Measurements from ENCODE around the gene SEMA5B. TPM values are rescaled to one million over a fixed set of nuclear protein-coding genes. Genes with fewer than 3 reads are reported as not detected.

Gene SEMA5B
- polyA plus RNA-seq, 1 experiment: not detected

DNA sequence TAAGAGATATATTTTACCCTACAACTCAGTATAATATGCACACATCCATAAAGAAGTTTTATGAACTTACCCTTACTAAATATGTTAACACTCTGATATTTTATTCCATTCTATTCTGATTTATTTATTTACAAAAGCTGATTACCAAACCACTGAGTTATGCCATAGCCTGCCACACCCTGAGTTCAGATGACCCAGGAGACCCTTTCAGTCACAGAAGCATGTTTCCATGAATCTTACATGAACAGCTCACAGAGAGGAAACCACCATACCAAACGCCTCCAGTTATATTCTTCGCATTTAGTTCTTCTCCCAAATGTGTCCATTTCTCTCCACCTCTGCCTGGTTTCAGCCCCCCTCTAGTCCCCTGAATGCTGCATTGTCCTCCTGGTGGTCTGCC lies 103.5 kb downstream of the SEMA5B start:
- ChIA-PET CTCF (no interaction called here), POLR2A (no interaction called here)
- TF ChIP-seq, protein P1, sequence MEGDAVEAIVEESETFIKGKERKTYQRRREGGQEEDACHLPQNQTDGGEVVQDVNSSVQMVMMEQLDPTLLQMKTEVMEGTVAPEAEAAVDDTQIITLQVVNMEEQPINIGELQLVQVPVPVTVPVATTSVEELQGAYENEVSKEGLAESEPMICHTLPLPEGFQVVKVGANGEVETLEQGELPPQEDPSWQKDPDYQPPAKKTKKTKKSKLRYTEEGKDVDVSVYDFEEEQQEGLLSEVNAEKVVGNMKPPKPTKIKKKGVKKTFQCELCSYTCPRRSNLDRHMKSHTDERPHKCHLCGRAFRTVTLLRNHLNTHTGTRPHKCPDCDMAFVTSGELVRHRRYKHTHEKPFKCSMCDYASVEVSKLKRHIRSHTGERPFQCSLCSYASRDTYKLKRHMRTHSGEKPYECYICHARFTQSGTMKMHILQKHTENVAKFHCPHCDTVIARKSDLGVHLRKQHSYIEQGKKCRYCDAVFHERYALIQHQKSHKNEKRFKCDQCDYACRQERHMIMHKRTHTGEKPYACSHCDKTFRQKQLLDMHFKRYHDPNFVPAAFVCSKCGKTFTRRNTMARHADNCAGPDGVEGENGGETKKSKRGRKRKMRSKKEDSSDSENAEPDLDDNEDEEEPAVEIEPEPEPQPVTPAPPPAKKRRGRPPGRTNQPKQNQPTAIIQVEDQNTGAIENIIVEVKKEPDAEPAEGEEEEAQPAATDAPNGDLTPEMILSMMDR (IDR thresholded peaks at IDR 0.05; ENCODE audit: insufficient read depth, low read depth, low read length): no peak
- no peak for DNase-seq (ENCODE audit: low read depth)
- Histone ChIP-seq H3K27me3 (ENCODE audit: control insufficient read depth, insufficient read depth, low read length) (peaks cover 49% of the 10 kb centered on the region), H3K4me3 (ENCODE audit: low read depth, low read length) (no peak overlapping the region), H3K36me3 (ENCODE audit: control insufficient read depth, insufficient read depth, low read length) (no peaks in the 10 kb centered on the region)

DNA sequence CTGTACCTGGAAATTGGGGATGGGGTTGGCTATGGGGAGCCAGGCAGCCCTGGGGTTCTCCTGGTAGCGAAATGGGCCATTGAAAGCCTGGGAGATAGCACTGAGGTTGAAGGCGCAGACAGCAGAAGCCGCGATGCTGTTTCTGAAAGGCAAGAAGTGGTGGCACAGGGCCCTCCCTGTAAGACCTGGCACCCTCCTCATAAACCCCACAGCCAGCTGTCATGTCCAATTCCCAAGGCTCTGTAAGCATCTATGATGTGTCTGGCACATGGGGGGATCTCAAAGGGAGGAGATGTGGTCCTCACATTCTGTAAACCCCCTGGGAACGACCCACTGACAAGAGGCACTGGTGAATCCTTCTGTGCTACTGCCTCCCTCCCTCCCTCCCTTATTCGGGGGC lies 104.0 kb downstream of the SEMA5B start:
- Histone ChIP-seq H3K27me3 (ENCODE audit: control insufficient read depth, insufficient read depth, low read length) (peaks cover 46% of the 10 kb centered on the region), H3K4me3 (ENCODE audit: low read depth, low read length) (no peak overlapping the region), H3K36me3 (ENCODE audit: control insufficient read depth, insufficient read depth, low read length) (no peaks in the 10 kb centered on the region)
- DNase-seq (ENCODE audit: low read depth): no peak
- CTCF ChIA-PET: no interaction called here
- TF ChIP-seq, protein P1 (IDR thresholded peaks at IDR 0.05; ENCODE audit: insufficient read depth, low read depth, low read length): no peak
- POLR2A ChIA-PET: no interaction called here

DNA sequence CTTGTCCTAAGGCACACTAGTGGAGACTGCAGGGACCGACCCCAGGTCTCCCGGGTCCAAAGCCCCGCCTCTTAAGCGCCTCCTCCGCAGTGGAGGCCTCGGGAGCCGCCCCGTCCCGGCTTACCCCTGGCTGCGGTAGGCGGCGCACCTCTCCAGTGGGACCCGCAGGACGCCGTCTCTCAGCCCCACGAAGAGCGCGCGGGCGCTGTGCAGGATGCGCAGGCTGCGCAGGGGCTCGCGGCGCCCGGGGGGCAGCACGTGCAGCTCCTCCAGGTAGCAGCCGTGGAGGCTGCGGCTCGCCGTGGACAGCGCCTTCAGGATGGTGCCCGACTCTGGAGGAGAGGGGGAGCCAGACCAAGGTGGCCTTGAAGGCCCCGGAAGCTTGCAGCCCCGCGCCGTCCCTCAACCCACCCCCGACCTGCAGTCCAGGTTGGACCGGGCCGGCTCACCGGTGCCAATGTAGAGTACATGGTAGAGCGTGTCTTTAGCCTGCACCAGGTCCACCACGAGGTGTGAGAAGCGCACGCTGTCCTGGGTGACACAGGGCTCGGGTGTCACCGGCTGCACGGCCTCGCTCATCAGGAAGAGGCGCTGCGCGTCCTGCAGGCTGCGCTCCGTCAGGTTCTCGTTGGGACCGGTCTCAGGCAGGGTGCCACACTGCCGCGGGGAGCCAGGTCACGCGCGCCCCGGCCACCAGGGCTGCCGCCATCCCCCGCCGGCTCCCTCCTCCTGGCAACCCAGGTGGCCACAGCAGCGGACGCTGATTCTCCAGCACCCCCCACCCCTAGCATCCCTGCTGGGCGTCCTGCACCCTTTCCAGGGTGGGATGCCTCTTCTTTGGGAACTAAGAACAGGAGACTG lies 105.5 kb downstream of the SEMA5B start:
- TF ChIP-seq, protein P1 (IDR thresholded peaks at IDR 0.05; ENCODE audit: insufficient read depth, low read depth, low read length): no peak
- no peaks in the 10 kb centered on the region for H3K36me3 ChIP-seq (ENCODE audit: control insufficient read depth, insufficient read depth, low read length)
- DNase-seq (ENCODE audit: low read depth): no peak
- peaks cover 44% of the 10 kb centered on the region for H3K27me3 ChIP-seq (ENCODE audit: control insufficient read depth, insufficient read depth, low read length)
- POLR2A ChIA-PET: no interaction called here
- CTCF ChIA-PET: interaction anchor here (0.9 to 1.0 kb wide), 2 partner anchors 8 to 21 kb away, joined by 3 read pairs; no protein-coding TSS in a partner anchor
- no peak overlapping the region for H3K4me3 ChIP-seq (ENCODE audit: low read depth, low read length)

DNA sequence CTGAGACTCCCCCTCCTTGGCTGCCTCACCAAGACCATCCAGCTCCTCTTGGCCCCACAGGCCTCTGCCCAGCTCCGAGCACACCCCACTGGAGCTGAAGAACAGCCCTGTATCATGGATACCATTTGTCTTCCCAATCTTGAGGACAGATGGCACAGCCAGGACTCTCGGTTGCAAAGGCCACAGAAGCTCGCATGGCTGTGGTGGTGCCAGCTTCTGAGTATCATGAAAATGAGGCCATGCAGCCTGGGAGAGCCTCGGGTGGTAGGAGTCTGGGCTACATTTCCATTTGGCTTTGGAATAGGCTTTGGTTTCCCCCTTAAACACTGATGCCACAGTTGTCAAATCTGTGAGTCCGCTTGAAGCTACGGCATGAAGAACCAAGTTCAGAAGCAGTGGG lies 106.6 kb downstream of the SEMA5B start:
- Histone ChIP-seq H3K36me3 (ENCODE audit: control insufficient read depth, insufficient read depth, low read length) (no peaks in the 10 kb centered on the region), H3K4me3 (ENCODE audit: low read depth, low read length) (no peak overlapping the region), H3K27me3 (ENCODE audit: control insufficient read depth, insufficient read depth, low read length) (peaks cover 46% of the 10 kb centered on the region)
- TF ChIP-seq, protein P1 (IDR thresholded peaks at IDR 0.05; ENCODE audit: insufficient read depth, low read depth, low read length): no peak
- ChIA-PET POLR2A (no interaction called here), CTCF (interaction anchor here (0.6 to 0.9 kb wide), 2 partner anchors 9 to 1374 kb away, joined by 3 read pairs; no protein-coding TSS in a partner anchor)
- DNase-seq (ENCODE audit: low read depth): no peak

DNA sequence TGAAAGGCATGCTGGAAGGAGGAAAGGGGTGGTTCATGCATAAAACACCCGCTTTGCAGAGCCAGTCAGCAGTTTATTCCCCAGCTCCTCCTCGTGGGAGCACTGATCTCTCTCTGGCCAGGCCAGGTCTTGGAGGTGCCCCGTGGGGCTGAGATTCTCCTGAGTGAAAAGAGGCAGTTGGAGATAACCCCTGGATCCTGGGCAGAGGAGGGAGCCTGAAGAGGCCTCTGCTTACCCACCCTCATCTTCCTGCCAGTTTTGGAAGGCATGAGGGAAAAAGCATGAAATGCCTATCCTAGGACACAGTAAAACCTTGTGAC lies 108.3 kb downstream of the SEMA5B start:
- no peak for DNase-seq (ENCODE audit: low read depth)
- POLR2A ChIA-PET: no interaction called here
- CTCF ChIA-PET: interaction anchor here (0.7 to 1.9 kb wide), 3 partner anchors 14 to 109 kb away, joined by 3 to 5 read pairs (median 4); no protein-coding TSS in a partner anchor

More for the DNA sequence above, 108.3 kb downstream of the SEMA5B start:
- Histone ChIP-seq H3K4me3 (ENCODE audit: low read depth, low read length) (no peak overlapping the region), H3K27me3 (ENCODE audit: control insufficient read depth, insufficient read depth, low read length) (peaks cover 47% of the 10 kb centered on the region), H3K36me3 (ENCODE audit: control insufficient read depth, insufficient read depth, low read length) (no peaks in the 10 kb centered on the region)
- TF ChIP-seq, protein P1 (IDR thresholded peaks at IDR 0.05; ENCODE audit: insufficient read depth, low read depth, low read length): no peak

Measured in BJ (cell line).